ENCODE data around the gene DPP9.
"Not testable (repeated sequence)": the region's sequence is repeated elsewhere in the genome, so short reads cannot be mapped to it uniquely, and the experiment has no call there.

DNA sequence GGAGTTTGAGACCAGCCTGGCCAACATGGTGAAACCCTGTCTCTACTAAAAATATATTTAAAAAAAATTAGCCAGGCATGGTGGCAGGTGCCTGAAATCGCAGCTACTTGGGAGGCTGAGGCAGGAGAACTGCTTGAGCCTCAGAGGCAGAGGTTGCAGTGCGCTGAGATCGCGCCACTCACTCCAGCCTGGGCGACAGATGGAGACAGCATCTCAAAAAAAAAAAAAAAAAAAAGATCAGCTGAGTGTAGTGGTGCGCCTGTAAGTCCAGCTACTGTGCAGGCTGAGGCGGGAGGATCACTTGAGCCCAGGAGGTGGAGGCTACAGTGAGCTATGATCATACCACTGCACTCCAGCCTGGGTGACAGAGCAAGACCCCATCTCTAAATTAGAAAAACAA lies 43.6 kb downstream of the DPP9 start:
- TF ChIP-seq POLR2A (IDR thresholded peaks at IDR 0.05), result not testable (repeated sequence)
- TF ChIP-seq, protein P1, sequence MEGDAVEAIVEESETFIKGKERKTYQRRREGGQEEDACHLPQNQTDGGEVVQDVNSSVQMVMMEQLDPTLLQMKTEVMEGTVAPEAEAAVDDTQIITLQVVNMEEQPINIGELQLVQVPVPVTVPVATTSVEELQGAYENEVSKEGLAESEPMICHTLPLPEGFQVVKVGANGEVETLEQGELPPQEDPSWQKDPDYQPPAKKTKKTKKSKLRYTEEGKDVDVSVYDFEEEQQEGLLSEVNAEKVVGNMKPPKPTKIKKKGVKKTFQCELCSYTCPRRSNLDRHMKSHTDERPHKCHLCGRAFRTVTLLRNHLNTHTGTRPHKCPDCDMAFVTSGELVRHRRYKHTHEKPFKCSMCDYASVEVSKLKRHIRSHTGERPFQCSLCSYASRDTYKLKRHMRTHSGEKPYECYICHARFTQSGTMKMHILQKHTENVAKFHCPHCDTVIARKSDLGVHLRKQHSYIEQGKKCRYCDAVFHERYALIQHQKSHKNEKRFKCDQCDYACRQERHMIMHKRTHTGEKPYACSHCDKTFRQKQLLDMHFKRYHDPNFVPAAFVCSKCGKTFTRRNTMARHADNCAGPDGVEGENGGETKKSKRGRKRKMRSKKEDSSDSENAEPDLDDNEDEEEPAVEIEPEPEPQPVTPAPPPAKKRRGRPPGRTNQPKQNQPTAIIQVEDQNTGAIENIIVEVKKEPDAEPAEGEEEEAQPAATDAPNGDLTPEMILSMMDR (IDR thresholded peaks at IDR 0.05), result not testable (repeated sequence)

All from thyroid gland (tissue), 4 donors.